ENCODE data around the gene UBA7. TPM values are rescaled to one million over a fixed set of nuclear protein-coding genes. Genes with fewer than 3 reads are reported as not detected.
A peak's percentile ranks its signal among the peaks of the same experiment; 100 is the strongest.
"Not testable (repeated sequence)": the region's sequence is repeated elsewhere in the genome, so short reads cannot be mapped to it uniquely, and the experiment has no call there.

Gene UBA7
- total RNA-seq, 1 experiment from 2014 or later = 0.85 TPM

DNA sequence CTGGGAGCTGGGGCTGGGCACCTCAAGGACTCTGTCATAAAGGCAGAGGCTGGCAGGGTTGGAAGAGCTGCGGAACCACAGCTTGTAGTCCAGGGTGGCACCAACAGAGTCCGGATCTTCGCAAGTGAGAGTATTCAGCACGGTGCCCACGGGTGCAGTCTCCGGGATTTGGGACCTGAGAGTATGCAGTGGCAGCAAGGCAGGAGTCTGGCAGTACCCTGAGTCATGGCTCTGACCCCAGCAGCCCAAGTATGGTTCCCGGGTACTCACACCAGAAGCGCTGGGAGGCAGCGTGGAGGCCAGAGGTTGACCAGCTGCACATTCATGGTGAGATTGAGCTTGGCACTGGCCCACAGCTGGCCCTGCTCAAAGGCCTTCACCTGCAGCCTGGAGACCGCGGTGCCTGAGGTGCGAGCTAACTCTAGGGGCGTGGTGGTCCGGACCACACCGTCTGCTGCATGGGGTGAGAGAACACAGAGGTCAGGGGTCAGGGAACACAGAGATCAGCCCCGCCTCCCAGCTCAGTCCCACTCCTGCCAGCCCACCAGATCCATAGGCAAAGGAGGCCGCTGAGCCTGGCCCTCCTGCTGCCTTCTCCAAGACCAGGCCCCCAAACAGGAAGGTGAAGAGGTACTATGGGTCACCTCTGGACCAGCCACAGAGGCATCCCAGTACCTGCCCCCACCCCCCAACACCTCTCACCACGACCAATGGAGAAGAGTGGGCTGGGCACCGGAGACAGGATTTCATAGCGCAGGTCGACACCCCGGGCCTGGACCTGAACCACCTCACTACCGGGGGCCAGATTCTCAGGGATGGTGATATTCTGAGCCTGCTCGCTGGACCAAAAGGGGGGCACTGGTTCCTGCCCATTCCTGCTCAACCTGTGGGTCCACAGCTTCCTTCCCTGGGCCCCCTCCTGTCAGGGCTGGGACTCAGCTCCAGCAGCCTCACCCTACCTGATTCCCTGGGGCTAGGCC, 18.5 kb downstream of the UBA7 start:
- Histone ChIP-seq H3K4me3 (no peak overlapping the region), H3K27me3 (no peaks in the 10 kb centered on the region), H3K36me3 (no peaks in the 10 kb centered on the region), H3K27ac (no peak overlapping the region), H3K9me3 (replicated peaks) (no peaks in the 10 kb centered on the region), H3K4me1 (no peaks in the 10 kb centered on the region)
- no peak for DNase-seq

DNA sequence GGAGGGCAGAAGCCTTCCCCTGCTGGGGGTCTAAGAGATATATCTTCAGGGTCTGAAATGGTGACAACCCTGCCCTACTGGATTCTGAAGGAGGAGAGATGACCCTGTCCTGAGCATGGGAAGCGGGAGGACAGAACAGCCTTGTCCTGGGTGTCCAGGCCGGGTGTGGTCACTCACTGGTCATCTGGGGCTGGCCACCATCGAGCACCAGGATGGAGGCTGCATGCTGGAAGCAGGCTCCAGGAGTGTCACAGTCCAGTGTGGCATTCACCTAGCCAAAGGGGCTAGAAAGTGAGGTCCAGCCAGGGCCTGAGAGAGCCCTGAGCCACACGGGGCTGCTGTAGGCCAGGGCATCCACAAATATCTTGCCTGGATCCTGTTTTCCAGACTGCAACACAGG, 19.3 kb downstream of the UBA7 start:
- H3K27me3 ChIP-seq = no peaks in the 10 kb centered on the region
- H3K4me3 ChIP-seq = no peak overlapping the region
- no peaks in the 10 kb centered on the region for H3K36me3 ChIP-seq
- H3K27ac ChIP-seq = no peak overlapping the region
- H3K4me1 ChIP-seq = no peaks in the 10 kb centered on the region
- no peak for DNase-seq
- no peaks in the 10 kb centered on the region for H3K9me3 ChIP-seq (replicated peaks)

DNA sequence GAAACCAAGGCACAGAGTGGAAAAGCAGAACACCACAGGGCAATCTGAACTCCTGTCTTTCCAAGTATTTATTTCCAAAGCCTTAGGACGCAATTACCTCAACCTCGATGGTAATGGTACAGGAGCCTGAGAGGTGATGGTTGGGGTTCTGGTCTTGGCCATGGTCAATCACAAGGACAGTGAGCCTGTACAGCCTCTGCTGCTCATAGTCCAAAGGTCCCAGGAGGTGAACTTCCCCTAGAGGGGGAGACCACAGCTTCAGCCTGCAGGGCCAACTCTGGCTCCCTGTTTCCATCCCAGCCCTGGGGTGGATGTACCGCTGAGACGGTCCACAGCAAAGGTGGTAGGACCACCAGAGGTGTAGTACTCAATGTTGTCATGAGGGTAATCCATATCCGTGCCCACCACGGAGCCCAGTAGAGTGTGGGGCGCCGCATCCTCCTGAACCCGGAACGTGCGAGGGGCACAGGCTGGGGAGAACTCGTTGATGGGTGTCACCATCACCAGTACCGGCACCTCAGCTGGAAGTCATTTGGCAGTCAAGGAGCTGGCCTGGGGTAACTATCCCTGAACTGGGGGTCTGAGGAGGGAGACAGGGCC, 20.2 kb downstream of the UBA7 start:
- DNase-seq = no peak
- Histone ChIP-seq H3K27ac (no peak overlapping the region), H3K4me1 (no peaks in the 10 kb centered on the region), H3K27me3 (no peaks in the 10 kb centered on the region), H3K4me3 (no peak overlapping the region), H3K9me3 (replicated peaks) (no peaks in the 10 kb centered on the region), H3K36me3 (no peaks in the 10 kb centered on the region)

DNA sequence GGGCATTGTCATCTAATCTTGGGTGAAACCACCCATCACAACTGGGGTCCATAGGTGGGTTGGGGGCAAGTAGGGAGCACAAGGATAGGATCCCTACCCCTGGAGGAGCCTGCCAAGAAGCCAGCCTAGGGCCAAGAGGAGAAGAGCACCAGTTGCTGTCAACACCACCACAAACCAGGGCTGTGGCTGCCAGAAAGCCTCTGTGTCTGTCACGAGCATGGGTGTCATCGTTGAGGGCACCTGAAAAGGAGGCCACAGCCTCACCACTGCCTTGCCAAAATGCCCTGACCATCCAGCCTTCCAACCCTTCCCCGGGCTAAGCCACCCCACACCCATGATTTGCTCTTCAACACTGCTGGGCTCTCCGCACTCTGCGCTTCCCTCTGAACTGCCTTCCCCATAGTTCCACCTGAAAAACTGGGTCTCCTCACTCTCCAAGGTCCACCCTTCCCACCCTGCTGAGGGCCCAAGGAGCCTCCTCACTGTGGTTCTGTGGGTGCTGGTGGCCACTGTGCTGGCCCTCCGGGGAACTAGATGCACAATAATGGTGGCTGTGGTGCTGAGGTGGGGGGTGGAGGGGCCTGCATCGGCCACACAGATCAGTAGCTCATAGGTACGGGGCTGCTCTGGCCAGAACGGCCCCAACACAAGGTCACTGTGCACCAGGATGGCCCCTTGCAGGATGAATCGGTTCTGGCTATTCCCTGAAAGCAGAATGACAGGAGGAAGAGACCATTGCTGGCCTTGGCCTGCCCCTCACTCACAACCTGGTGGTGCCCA, 21.2 kb downstream of the UBA7 start:
- no peak overlapping the region for H3K27ac ChIP-seq
- no peak for DNase-seq
- H3K4me3 ChIP-seq = no peak overlapping the region
- H3K27me3 ChIP-seq = no peaks in the 10 kb centered on the region
- no peaks in the 10 kb centered on the region for H3K4me1 ChIP-seq
- no peaks in the 10 kb centered on the region for H3K9me3 ChIP-seq (replicated peaks)
- no peaks in the 10 kb centered on the region for H3K36me3 ChIP-seq

DNA sequence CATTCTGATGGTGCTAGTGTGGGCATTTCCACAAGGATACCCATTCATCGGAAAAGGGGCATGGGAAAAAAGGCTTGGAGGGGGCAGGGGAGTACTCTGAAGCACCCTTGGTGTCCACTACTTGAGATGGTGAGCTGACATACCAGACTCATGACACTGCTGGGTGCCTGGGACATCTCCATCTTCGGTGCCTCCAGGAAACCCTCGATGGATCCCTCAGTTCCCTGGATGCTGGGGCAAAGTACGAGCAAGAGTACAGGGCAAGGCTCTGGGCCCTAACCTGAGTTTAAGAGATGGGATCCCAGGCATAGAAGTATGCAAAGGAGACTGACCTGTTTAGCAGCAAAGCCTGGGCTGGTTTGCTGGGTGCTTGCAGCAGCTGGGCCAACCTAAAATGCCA, 22.2 kb downstream of the UBA7 start:
- no peaks in the 10 kb centered on the region for H3K36me3 ChIP-seq
- no peak overlapping the region for H3K27ac ChIP-seq
- H3K4me1 ChIP-seq = no peaks in the 10 kb centered on the region
- H3K4me3 ChIP-seq = no peak overlapping the region
- DNase-seq = no peak
- H3K27me3 ChIP-seq = no peaks in the 10 kb centered on the region
- H3K9me3 ChIP-seq (replicated peaks) = no peaks in the 10 kb centered on the region

DNA sequence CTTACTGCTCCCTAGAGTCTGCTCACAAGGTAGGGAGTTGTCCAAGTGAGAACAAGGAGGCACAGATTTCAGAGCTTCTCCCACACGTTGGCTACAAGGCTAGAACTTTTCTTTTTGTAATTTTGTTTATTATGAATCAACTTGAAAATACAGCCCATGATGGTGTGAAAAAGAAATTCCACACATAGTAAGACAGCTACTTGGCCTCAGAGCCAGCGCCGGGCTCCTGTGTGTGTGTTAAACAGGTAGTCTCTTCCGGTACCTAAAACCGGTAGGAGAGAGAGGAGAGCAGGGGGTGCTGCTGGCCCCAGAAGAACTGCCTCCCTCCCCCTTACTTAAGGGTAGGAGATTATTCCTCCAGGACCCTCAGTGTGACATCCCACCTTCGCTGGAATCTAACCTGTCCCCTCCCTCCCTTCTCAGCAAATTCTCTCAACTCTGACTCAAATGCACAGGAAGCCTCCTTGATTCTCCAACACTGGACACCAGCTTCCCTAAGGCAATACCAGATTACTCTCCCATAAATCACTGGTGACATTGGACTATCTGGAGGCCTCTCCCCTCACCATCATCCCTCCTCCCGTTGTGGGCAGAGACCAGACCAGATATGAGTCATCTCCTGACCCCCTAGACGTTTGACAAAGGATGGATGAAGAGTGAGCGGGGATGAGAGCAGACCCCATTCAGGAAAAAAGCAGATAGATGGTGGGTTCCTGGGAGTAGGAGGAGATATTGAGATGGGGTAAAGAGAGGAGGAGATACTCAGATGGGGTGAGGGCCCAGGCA, 22.9 kb downstream of the UBA7 start:
- Histone ChIP-seq H3K27me3 (no peaks in the 10 kb centered on the region), H3K4me3 (no peak overlapping the region), H3K36me3 (no peaks in the 10 kb centered on the region), H3K4me1 (no peaks in the 10 kb centered on the region), H3K27ac (no peak overlapping the region), H3K9me3 (replicated peaks) (no peaks in the 10 kb centered on the region)
- DNase-seq = no peak

DNA sequence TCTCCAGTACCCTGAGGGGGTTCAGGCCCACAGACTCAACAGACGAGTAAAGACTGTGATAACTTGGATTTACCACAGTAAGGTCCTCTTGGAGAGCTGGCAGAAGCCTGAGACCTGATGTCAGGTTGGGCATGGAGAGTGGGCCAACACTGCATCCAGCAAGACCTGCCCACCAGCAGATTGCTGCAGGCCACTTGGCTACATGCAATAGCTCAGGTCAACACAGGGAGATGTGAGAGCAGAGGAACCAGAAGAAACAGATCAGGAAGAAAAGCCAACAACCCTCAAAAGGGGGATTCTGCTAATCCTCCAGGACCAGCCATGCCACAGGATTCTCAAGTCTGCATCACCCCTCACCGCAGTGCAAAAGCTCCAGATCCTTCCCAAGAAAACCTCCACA, 25.7 kb downstream of the UBA7 start:
- Histone ChIP-seq H3K27ac (no peak overlapping the region), H3K9me3 (replicated peaks) (no peaks in the 10 kb centered on the region), H3K4me3 (no peak overlapping the region), H3K27me3 (no peaks in the 10 kb centered on the region), H3K36me3 (peaks cover 4% of the 10 kb centered on the region), H3K4me1 (0 out of 2 replicates have a peak, but pooled peaks cover 2% of the 10 kb centered on the region)
- no peak for DNase-seq

- H3K4me1 ChIP-seq = 0 out of 2 replicates have a peak, but pooled peaks cover 2% of the 10 kb centered on the region
- H3K4me3 ChIP-seq = no peak overlapping the region
- H3K27ac ChIP-seq = no peak overlapping the region
- H3K27me3 ChIP-seq = no peaks in the 10 kb centered on the region
- no peak for DNase-seq
- no peaks in the 10 kb centered on the region for H3K9me3 ChIP-seq (replicated peaks)
- H3K36me3 ChIP-seq = peaks cover 4% of the 10 kb centered on the region
Observed at GRCh38 chr3:49787536-49787935, 26.2 kb downstream of the UBA7 start.

GRCh38 chr3:49787182-49787464, 26.6 kb downstream of the UBA7 start:
- peaks cover 4% of the 10 kb centered on the region for H3K36me3 ChIP-seq
- H3K4me3 ChIP-seq = peak overlapping the region; percentile 96
- H3K9me3 ChIP-seq (replicated peaks) = no peaks in the 10 kb centered on the region
- H3K4me1 ChIP-seq = 0 out of 2 replicates have a peak, but pooled peaks cover 2% of the 10 kb centered on the region
- DNase-seq = no peak
- H3K27me3 ChIP-seq = no peaks in the 10 kb centered on the region
- H3K27ac ChIP-seq = peak overlapping the region; percentile 53; the same call in 1 of the 2 replicates

GRCh38 chr3:49786357-49787181, 27.2 kb downstream of the UBA7 start, which contains the start of gene IP6K1:
IP6K1 (minus strand) TSS chr3:49786542; CDS start chr3:49748040, 38,502 bp downstream.
- Histone ChIP-seq H3K27me3 (no peaks in the 10 kb centered on the region), H3K27ac (peak within 1 kb of the TSS; percentile 53), H3K4me1 (0 out of 2 replicates have a peak, but pooled peaks cover 2% of the 10 kb centered on the region), H3K9me3 (replicated peaks) (no peaks in the 10 kb centered on the region), H3K36me3 (peaks cover 4% of the 10 kb centered on the region), H3K4me3 (peak within 1 kb of the TSS; percentile 96)
- peak; percentile 99 to 100 for DNase-seq

- DNase-seq = peak; percentile 31 to 48
- Histone ChIP-seq H3K4me1 (0 out of 2 replicates have a peak, but pooled peaks cover 2% of the 10 kb centered on the region), H3K27ac (peak overlapping the region; percentile 53)
Observed at GRCh38 chr3:49785565-49786356, 28.0 kb downstream of the UBA7 start.

GRCh38 chr3:49782277-49782676, 31.5 kb downstream of the UBA7 start:
- not testable (repeated sequence) for H3K27ac ChIP-seq; H3K27me3 ChIP-seq; H3K9me3 ChIP-seq (replicated peaks); H3K4me1 ChIP-seq; H3K4me3 ChIP-seq; H3K36me3 ChIP-seq; DNase-seq

More at GRCh38 chr3:49785565-49786356, 28.0 kb downstream of the UBA7 start:
- H3K9me3 ChIP-seq (replicated peaks) = no peaks in the 10 kb centered on the region
- peaks cover 4% of the 10 kb centered on the region for H3K36me3 ChIP-seq
- H3K4me3 ChIP-seq = peak overlapping the region; percentile 96
- no peaks in the 10 kb centered on the region for H3K27me3 ChIP-seq
